Measurements from ENCODE around the gene KLHL29. TPM values are rescaled to one million over a fixed set of nuclear protein-coding genes. Genes with fewer than 3 reads are reported as not detected.

Gene KLHL29
- total and polyA plus RNA-seq, 2 experiments from 2014 or later = 1.5 to 6.5 TPM

- Histone ChIP-seq H3K4me2 (no peak overlapping the region), H3K27ac (ENCODE audit: low read depth) (no peak overlapping the region), H3K4me3 (no peak overlapping the region), H4K20me1 (replicated peaks; ENCODE audit: insufficient read depth) (no peaks in the 10 kb centered on the region), H3F3A (replicated peaks; ENCODE audit: low read depth) (no peaks in the 10 kb centered on the region), H3K27me3 (ENCODE audit: insufficient read depth) (no peaks in the 10 kb centered on the region), H3K4me1 (ENCODE audit: insufficient read depth) (no peaks in the 10 kb centered on the region), H3K36me3 (ENCODE audit: insufficient read depth) (no peaks in the 10 kb centered on the region), H3K9me2 (ENCODE audit: insufficient read depth) (no peaks in the 10 kb centered on the region), H3K79me2 (replicated peaks; ENCODE audit: insufficient read depth) (no peaks in the 10 kb centered on the region), H2AFZ (no peak overlapping the region)
- H3K36me3 Mint-ChIP-seq (ENCODE audit: low read depth) = no peaks in the 10 kb centered on the region
- H3K27me3 Mint-ChIP-seq (ENCODE audit: insufficient read depth, low read depth, poor library complexity) = peaks cover 11% of the 10 kb centered on the region
- DNase-seq (ENCODE audit: low spot score) (no peak), ATAC-seq (no peak)
- no peaks in the 10 kb centered on the region for H3K9me3 Mint-ChIP-seq
- no peak overlapping the region for H3K4me3 Mint-ChIP-seq
- TF ChIP-seq ZNF331 (CRISPR knock-in tag; IDR thresholded peaks at IDR 0.05; ENCODE audit: low read depth) (no peak), REST (IDR thresholded peaks at IDR 0.05; ENCODE audit: unreplicated experiment) (no peak)
- peaks cover 6% of the 10 kb centered on the region; the same call in 2 of the 3 replicates for H3K4me1 Mint-ChIP-seq
- no peak overlapping the region for H3K27ac Mint-ChIP-seq
Measured at GRCh38 chr2:23654756-23655155, 269.8 kb downstream of the KLHL29 start.

- ATAC-seq (no peak), DNase-seq (ENCODE audit: low spot score) (no peak)
- no peaks in the 10 kb centered on the region for H3K79me2 ChIP-seq (replicated peaks; ENCODE audit: insufficient read depth)
- H3K4me1 ChIP-seq (ENCODE audit: insufficient read depth) = no peaks in the 10 kb centered on the region
- no peaks in the 10 kb centered on the region for H3F3A ChIP-seq (replicated peaks; ENCODE audit: low read depth)
- no peaks in the 10 kb centered on the region for H4K20me1 ChIP-seq (replicated peaks; ENCODE audit: insufficient read depth)
- H3K36me3 Mint-ChIP-seq (ENCODE audit: low read depth) = no peaks in the 10 kb centered on the region
- H3K27me3 ChIP-seq (ENCODE audit: insufficient read depth) = no peaks in the 10 kb centered on the region
- H3K27ac ChIP-seq (ENCODE audit: low read depth) = no peak overlapping the region
- no peak overlapping the region for H2AFZ ChIP-seq
- TF ChIP-seq ZNF114 (CRISPR knock-in tag; IDR thresholded peaks at IDR 0.05) (no peak), NANOG (IDR thresholded peaks at IDR 0.05; ENCODE audit: borderline replicate concordance) (no peak), ZNF462 (CRISPR knock-in tag; IDR thresholded peaks at IDR 0.05) (no peak), CREB1 (CRISPR knock-in tag; IDR thresholded peaks at IDR 0.05; ENCODE audit: low read depth) (no peak), STAT1 (IDR thresholded peaks at IDR 0.05; ENCODE audit: unreplicated experiment) (no peak), ETS1 (IDR thresholded peaks at IDR 0.05) (no peak)
- H3K9me2 ChIP-seq (ENCODE audit: insufficient read depth) = no peaks in the 10 kb centered on the region
- H3K36me3 ChIP-seq (ENCODE audit: insufficient read depth) = no peaks in the 10 kb centered on the region
- H3K27me3 Mint-ChIP-seq (ENCODE audit: insufficient read depth, low read depth, poor library complexity) = peaks cover 13% of the 10 kb centered on the region
- H3K4me3 ChIP-seq = no peak overlapping the region
- H3K9me3 Mint-ChIP-seq = no peaks in the 10 kb centered on the region
- no peak overlapping the region for H3K27ac Mint-ChIP-seq
- H3K4me1 Mint-ChIP-seq = peaks cover 6% of the 10 kb centered on the region; the same call in 2 of the 3 replicates
- no peak overlapping the region for H3K4me2 ChIP-seq
- no peak overlapping the region for H3K4me3 Mint-ChIP-seq
Measured at GRCh38 chr2:23655934-23656596, 271.1 kb downstream of the KLHL29 start.
